Retinal pigment epithelial cell (primary cell): ENCODE data around the gene HDAC6.

Experiments used
- DNase-seq: peaks from one replicate; pipeline ENCODE4 v3.0.0-alpha.2; 2010; ENCODE audit warnings: low read depth
- H3K4me3 ChIP-seq: 2 replicates; pipeline ENCODE4 v1.5.1; 2011; ENCODE audit warnings: mild to moderate bottlenecking, low read length, control low read depth, moderate library complexity
- CTCF ChIP-seq: conservative IDR thresholded peaks from 2 replicates; pipeline ENCODE4 v1.5.1; 2011; ENCODE audit warnings: low read depth, low read length, control low read depth, inconsistent platforms

Gene HDAC6

GRCh38 chrX:48770296-48770695 lies 31.6 kb upstream of the HDAC6 start:
- TF ChIP-seq CTCF, result no peak
- H3K4me3 ChIP-seq, result no peak overlapping the region
- no peak for DNase-seq

- DNase-seq, result no peak
- no peak overlapping the region for H3K4me3 ChIP-seq
- no peak for TF ChIP-seq CTCF
These were observed 29.3 kb upstream of the HDAC6 start for GRCh38 chrX:48772602-48773001.

GRCh38 chrX:48776818-48777439 lies 24.9 kb upstream of the HDAC6 start:
- no peak overlapping the region for H3K4me3 ChIP-seq
- no peak for TF ChIP-seq CTCF
- DNase-seq, result no peak

- H3K4me3 ChIP-seq, result no peak overlapping the region
- no peak for TF ChIP-seq CTCF
- no peak for DNase-seq
These were observed 22.5 kb upstream of the HDAC6 start for GRCh38 chrX:48779399-48779798.

- DNase-seq, result no peak
- no peak for TF ChIP-seq CTCF
These were observed 20.2 kb upstream of the HDAC6 start for GRCh38 chrX:48781705-48782104.

GRCh38 chrX:48782216-48782615 lies 19.7 kb upstream of the HDAC6 start:
- DNase-seq, result no peak
- no peak for TF ChIP-seq CTCF
- no peak overlapping the region for H3K4me3 ChIP-seq

More at GRCh38 chrX:48781705-48782104, 20.2 kb upstream of the HDAC6 start:
- no peak overlapping the region for H3K4me3 ChIP-seq

GRCh38 chrX:48782795-48783194 lies 19.1 kb upstream of the HDAC6 start:
- no peak overlapping the region for H3K4me3 ChIP-seq
- no peak for TF ChIP-seq CTCF
- DNase-seq, result no peak
